ES-I3 (cell line): Measurements from ENCODE around the gene KDM2A.
"Not testable (repeated sequence)": the region's sequence is repeated elsewhere in the genome, so short reads cannot be mapped to it uniquely, and the experiment has no call there.

Source experiments
- H3K36me3 ChIP-seq: 2 replicates; pipeline ENCODE4 v1.6.1; 2013; ENCODE audit warnings: mild to moderate bottlenecking, low read length, control low read depth, moderate library complexity; ENCODE audit not compliant: insufficient read depth
- H3K4me1 ChIP-seq: 2 replicates; pipeline ENCODE4 v1.6.1; 2013; ENCODE audit warnings: mild to moderate bottlenecking, control low read depth, low read length; ENCODE audit not compliant: insufficient read depth
- H3K9ac ChIP-seq: 2 replicates; pipeline ENCODE4 v1.6.1; 2013; ENCODE audit warnings: low read depth, mild to moderate bottlenecking, low read length, moderate library complexity
- H3K9me3 ChIP-seq: 2 replicates; pipeline ENCODE4 v1.6.1; 2013; ENCODE audit warnings: mild to moderate bottlenecking, low read length, moderate library complexity; ENCODE audit not compliant: control insufficient read depth, insufficient read depth

Gene KDM2A

GRCh38 chr11:67102664-67103063 lies 16.4 kb upstream of the KDM2A start:
- Histone ChIP-seq H3K36me3 (no peaks in the 10 kb centered on the region), H3K9ac (no peak overlapping the region), H3K4me1 (peaks cover 6% of the 10 kb centered on the region; the same call in 1 of the 2 replicates), H3K9me3 (no peaks in the 10 kb centered on the region)

GRCh38 chr11:67105964-67106363 lies 13.1 kb upstream of the KDM2A start:
- Histone ChIP-seq H3K36me3 (no peaks in the 10 kb centered on the region), H3K9ac (no peak overlapping the region), H3K4me1 (peaks cover 6% of the 10 kb centered on the region; the same call in 1 of the 2 replicates), H3K9me3 (no peaks in the 10 kb centered on the region)

GRCh38 chr11:67111261-67111660 lies 7.8 kb upstream of the KDM2A start:
- no peaks in the 10 kb centered on the region for H3K9me3 ChIP-seq
- no peaks in the 10 kb centered on the region for H3K36me3 ChIP-seq
- H3K4me1 ChIP-seq = peaks cover 10% of the 10 kb centered on the region
- H3K9ac ChIP-seq = no peak overlapping the region

- Histone ChIP-seq H3K36me3 (no peaks in the 10 kb centered on the region), H3K4me1 (peaks cover 18% of the 10 kb centered on the region), H3K9me3 (no peaks in the 10 kb centered on the region), H3K9ac (no peak overlapping the region)
Measured at GRCh38 chr11:67113231-67113721, 5.8 kb upstream of the KDM2A start.

DNA sequence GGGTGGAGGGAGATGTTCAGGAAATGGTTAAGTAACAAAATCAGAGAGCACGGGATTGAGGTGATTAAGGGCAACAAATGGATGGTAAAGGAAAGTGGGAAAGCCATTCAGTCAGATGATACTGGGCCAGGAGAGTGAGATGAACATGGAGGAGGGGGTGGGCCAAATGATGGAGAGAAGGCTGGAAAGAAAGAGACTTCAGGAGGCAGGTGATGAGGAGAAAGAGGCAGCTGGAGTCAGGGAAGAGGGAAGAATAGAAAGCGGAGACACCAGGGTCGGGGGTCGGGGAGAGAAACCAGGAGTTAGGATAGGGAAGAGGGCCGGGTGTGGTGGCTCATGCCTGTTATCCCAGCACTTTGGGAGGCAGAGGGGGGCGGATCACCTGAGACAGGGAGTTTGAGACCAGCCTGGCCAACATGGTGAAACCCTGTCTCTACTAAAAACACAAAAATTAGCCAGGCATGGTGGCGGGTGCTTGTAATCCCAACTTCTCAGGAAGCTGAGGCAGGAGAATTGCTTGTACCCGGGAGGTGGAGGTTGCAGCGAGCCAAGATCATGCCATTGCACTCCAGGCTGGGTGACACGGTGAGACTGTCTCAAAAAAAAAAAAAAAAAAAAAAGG lies 4.7 kb upstream of the KDM2A start:
- Histone ChIP-seq H3K9ac (no peak overlapping the region), H3K9me3 (no peaks in the 10 kb centered on the region), H3K4me1 (peaks cover 18% of the 10 kb centered on the region), H3K36me3 (no peaks in the 10 kb centered on the region)

DNA sequence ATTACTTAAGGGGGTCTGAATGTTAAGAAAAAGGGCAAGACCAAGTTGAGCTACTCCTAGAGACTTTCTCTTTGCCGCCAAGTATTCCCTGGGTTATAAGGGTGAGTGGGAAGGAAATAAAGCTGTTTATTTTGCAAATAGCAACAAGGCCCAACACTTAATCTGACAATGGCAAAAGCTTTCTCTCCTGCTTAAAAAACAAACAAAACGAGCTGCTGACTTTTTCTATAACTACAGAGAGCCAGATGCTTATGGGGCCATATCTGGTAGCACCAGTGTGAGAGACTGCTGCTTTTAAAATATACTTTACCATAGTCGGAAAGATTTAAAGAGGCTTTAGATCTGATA lies 2.3 kb upstream of the KDM2A start:
- no peak overlapping the region for H3K9ac ChIP-seq
- no peaks in the 10 kb centered on the region for H3K36me3 ChIP-seq
- peaks cover 18% of the 10 kb centered on the region for H3K4me1 ChIP-seq
- H3K9me3 ChIP-seq = no peaks in the 10 kb centered on the region

- Histone ChIP-seq H3K36me3 (no peaks in the 10 kb centered on the region), H3K9ac (peak overlapping the region; percentile 63), H3K4me1 (peaks cover 18% of the 10 kb centered on the region)
Measured at GRCh38 chr11:67117176-67117575, 1.9 kb upstream of the KDM2A start.

GRCh38 chr11:67117672-67118180 lies 1.3 kb upstream of the KDM2A start:
- Histone ChIP-seq H3K9me3 (no peaks in the 10 kb centered on the region), H3K36me3 (no peaks in the 10 kb centered on the region), H3K9ac (peak overlapping the region; percentile 63), H3K4me1 (peaks cover 18% of the 10 kb centered on the region)

More at GRCh38 chr11:67117176-67117575, 1.9 kb upstream of the KDM2A start:
- H3K9me3 ChIP-seq = no peaks in the 10 kb centered on the region

DNA sequence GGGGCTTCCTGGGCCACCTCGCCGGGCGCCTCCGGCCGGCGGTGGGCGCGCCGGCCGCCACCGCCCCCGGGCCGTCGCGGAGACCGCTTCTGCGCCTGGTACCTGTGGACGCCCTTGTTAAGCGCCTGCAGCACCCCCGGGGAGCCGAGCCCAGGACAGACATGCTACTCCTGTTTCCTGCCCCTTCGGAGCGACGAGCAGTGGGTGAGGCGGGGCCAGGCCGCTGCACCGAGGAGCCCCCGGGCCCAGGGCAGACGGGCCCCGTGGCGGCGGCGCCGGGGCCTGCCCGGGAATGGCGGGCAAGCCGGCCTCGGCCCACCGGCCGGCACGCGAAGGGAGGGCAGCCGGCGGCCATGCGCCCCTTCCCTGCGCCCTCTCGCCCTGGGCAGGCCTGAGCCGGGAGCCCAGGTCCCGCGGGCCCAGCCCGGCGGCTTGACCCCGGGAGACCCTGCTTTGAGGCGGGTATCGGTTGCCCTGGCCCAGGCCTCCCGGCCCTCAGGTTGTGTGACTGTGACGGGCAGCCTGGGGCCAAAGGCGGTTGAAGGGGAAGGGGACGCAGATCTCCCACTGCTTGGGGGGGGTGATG lies 789 bp upstream of the KDM2A start:
- peak overlapping the region; percentile 63 for H3K9ac ChIP-seq
- H3K36me3 ChIP-seq = no peaks in the 10 kb centered on the region
- no peaks in the 10 kb centered on the region for H3K9me3 ChIP-seq
- H3K4me1 ChIP-seq = peaks cover 15% of the 10 kb centered on the region

GRCh38 chr11:67119585-67120391 lies 725 bp downstream of the KDM2A start:
- Histone ChIP-seq H3K9ac (peak overlapping the region; percentile 99), H3K4me1 (peaks cover 13% of the 10 kb centered on the region), H3K9me3 (no peaks in the 10 kb centered on the region), H3K36me3 (no peaks in the 10 kb centered on the region)

DNA sequence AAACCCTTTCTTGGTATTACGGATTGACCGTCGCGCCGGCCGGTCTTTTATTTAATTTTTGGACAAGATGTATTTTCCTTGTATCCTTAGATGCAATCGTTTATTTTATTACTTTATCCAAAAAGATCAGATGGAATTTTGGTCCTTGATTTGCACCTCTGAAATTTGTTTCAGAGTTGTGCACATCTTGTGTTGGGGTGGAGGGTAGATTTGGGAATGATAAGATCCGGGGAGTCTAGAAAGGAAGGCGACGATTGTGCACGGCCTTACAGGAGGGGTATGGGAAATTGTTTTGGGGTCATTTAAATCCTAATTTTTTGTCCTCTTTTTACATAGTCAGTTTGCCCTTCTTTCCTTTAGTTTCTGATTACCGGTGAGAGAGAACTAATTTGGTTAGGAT lies 1.4 kb downstream of the KDM2A start:
- Histone ChIP-seq H3K9ac (peak overlapping the region; percentile 99), H3K9me3 (no peaks in the 10 kb centered on the region), H3K36me3 (no peaks in the 10 kb centered on the region), H3K4me1 (peaks cover 13% of the 10 kb centered on the region)

- Histone ChIP-seq H3K4me1 (peaks cover 8% of the 10 kb centered on the region; the same call in 1 of the 2 replicates), H3K9ac (peak overlapping the region; percentile 99), H3K36me3 (no peaks in the 10 kb centered on the region), H3K9me3 (no peaks in the 10 kb centered on the region)
Measured at GRCh38 chr11:67120881-67121710, 2.0 kb downstream of the KDM2A start.

DNA sequence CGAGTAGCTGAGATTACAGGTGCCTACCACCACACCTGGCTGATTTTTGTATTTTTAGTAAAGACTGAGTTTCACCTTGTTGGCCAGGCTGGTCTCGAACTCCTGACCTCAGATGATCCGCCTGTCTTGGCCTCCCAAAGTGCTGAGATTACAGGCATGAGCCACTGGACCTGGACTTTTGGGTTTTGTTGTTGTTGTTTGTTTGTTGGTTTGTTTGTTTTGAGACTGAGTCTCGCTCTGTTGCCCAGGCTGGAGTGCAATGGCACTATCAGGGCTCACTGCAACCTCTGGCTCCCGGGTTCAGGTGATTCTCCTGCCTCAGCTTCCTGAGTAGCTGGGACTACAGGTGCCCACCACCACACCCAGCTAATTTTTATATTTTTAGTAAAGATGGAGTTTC lies 4.7 kb downstream of the KDM2A start:
- not testable (repeated sequence) for H3K36me3 ChIP-seq

DNA sequence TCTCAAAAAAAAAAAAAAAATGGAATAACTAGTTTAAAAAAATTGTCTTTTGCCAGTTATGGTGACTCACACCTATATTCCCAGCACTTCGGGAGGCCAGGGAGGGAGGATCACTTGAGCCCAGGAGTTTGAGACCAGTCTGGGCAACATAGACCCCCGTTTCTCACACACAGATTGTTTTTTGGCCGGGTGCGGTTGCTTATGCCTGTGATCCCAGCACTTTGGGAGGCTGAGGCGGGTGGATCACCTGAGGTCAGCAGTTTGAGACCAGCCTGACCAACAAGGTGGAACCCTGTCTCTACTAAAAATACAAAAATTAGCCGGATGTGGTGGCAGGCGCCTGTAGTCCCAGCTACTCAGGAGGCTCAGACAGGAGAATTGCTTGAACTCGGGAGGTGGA lies 7.2 kb downstream of the KDM2A start:
- not testable (repeated sequence) for H3K9me3 ChIP-seq, H3K9ac ChIP-seq, H3K4me1 ChIP-seq, H3K36me3 ChIP-seq

More for the DNA sequence above, 4.7 kb downstream of the KDM2A start:
- H3K4me1 ChIP-seq, H3K9ac ChIP-seq, H3K9me3 ChIP-seq: not testable (repeated sequence)
